Breast epithelium (tissue), 3 donors: ENCODE measurements around the gene GNAI2.

Source experiments
- CTCF ChIP-seq, 3 donors: fragments of 450-650 bp; IDR thresholded peaks; one replicate each; pipeline ENCODE4 v1.5.1; 2016 to 2017; ENCODE audit warnings: antibody characterized with exemption in 3 of 3, mild to moderate bottlenecking in 3 of 3, moderate library complexity in 3 of 3
- POLR2AphosphoS5 ChIP-seq, 3 donors: sonication (generic); formaldehyde crosslinking; IDR thresholded peaks; one replicate each; pipeline ENCODE4 v1.6.1; 2017; ENCODE audit warnings: antibody characterized with exemption in 3 of 3

- TF ChIP-seq CTCF (IDR thresholded peaks at IDR 0.05) (no peak), POLR2AphosphoS5 (IDR thresholded peaks at IDR 0.05) (no peak)
These were observed 44.9 kb upstream of the GNAI2 start, which contains the start of gene GNAT1 for GRCh38 chr3:50190936-50191660.
